Tibial nerve (tissue), 3 donors: ENCODE data around the gene AP1B1.

Source experiments
- POLR2A ChIP-seq, 2 donors: fragments of 450-650 bp; IDR thresholded peaks; one replicate each; pipeline ENCODE4 v1.6.1; 2017; ENCODE audit warnings: antibody characterized with exemption in 2 of 2, mild to moderate bottlenecking in 2 of 2, moderate library complexity in 2 of 2
- TF ChIP-seq, protein P1 (sequence below), 5 experiments: fragments of 200-600 bp in 3 of 5; fragments of 450-650 bp in 2 of 5; sonication (generic) in 3 of 5; IDR thresholded peaks; one replicate each; pipeline ENCODE4 v1.5.1; 2016 to 2019; ENCODE audit warnings: antibody characterized with exemption in 5 of 5, mild to moderate bottlenecking in 3 of 5, moderate library complexity in 2 of 5

DNA sequence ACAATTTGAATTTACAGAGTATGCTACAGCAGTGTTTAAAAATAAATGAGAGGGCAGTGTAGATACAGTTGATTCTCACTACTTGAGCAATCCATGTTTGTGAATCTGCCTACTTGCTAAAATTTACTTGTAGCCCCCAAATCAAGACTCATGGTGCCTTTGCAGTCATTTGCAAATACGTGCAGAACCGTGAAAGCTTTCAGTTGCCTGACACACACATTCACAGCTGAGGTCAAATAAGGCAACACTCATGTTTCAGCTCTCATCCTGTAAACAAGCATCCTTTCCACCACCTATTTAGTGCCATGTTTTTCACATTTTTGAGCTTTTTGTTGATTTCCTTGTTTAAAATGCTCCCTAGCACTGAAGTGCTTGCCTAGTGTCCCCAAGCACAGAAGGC is 40.3 kb downstream of the AP1B1 start:
- TF ChIP-seq, protein P1, sequence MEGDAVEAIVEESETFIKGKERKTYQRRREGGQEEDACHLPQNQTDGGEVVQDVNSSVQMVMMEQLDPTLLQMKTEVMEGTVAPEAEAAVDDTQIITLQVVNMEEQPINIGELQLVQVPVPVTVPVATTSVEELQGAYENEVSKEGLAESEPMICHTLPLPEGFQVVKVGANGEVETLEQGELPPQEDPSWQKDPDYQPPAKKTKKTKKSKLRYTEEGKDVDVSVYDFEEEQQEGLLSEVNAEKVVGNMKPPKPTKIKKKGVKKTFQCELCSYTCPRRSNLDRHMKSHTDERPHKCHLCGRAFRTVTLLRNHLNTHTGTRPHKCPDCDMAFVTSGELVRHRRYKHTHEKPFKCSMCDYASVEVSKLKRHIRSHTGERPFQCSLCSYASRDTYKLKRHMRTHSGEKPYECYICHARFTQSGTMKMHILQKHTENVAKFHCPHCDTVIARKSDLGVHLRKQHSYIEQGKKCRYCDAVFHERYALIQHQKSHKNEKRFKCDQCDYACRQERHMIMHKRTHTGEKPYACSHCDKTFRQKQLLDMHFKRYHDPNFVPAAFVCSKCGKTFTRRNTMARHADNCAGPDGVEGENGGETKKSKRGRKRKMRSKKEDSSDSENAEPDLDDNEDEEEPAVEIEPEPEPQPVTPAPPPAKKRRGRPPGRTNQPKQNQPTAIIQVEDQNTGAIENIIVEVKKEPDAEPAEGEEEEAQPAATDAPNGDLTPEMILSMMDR (IDR thresholded peaks at IDR 0.05) = no peak
- TF ChIP-seq POLR2A (IDR thresholded peaks at IDR 0.05) = no peak
